ENCODE results near the gene C1QTNF8.
"Not testable (repeated sequence)": the region's sequence is repeated elsewhere in the genome, so short reads cannot be mapped to it uniquely, and the experiment has no call there.

Gene C1QTNF8

DNA sequence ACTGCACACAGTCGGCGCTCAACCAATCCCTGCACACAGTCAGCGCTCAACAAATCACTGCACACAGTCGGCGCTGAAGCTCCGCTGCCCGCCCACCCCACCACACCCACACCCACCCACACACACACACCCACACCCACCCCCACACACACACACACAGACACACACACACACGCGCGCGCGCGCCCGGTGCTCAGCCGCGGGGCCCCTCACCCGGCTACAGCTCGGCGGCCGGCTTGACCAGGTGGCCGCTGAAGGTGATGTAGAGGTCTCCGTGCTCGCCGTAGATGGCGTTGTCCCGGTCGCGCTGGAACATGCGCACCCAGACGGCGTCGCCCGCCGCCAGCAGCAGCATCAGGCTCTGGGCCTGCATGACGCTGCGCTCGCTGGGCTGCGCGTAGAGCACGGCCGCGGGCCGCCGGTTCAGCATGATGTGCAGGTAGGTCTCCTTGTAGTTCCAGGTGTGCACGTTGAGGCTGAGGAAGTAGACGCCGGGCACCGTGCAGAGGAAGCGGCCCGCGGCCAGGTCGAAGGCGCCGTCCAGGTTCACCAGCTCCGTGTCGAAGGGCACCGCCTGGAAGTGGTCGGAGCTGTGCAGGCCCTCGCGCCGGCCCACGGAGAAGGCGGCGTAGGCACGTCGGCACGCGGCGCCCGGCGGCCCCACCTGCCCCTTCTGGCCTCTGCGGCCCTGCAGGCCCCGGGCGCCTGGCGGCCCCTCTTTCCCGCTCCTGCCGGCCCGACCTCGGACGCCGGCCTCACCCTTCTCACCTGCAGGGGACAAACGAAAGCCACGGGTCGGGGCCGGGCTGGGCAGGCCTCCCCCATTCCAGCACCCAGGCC is 2.5 kb downstream of the C1QTNF8 start:
- DNase-seq (ENCODE audit: low read depth) = no peak

GRCh38 chr16:1092685-1093283 is 3.3 kb downstream of the C1QTNF8 start:
- not testable (repeated sequence) for DNase-seq (ENCODE audit: low read depth)

DNA sequence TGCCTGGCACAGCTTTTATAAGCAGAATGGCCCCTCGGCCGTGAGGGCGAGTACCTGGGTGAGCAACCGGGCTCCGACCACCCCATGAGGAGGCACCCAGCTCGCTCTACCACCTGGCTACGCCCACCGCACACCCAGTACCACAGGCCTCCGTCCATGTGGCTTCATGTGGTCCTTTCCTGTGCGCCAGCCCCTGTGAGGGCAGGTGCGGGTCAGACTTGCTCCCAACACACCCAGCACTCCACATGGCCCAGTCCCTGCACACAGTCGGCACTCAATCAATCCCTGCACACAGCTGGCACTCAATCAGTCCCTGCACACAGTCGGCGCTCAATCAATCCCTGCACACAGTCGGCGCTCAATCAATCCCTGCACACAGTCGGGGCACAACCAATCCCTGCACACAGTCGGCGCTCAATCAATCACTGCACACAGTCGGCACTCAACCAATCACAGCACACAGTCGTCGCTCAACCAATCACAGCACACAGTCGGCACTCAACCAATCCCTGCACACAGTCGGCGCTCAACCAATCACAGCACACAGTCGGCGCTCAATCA is 4.0 kb downstream of the C1QTNF8 start:
- DNase-seq (ENCODE audit: low read depth) = no peak

DNA sequence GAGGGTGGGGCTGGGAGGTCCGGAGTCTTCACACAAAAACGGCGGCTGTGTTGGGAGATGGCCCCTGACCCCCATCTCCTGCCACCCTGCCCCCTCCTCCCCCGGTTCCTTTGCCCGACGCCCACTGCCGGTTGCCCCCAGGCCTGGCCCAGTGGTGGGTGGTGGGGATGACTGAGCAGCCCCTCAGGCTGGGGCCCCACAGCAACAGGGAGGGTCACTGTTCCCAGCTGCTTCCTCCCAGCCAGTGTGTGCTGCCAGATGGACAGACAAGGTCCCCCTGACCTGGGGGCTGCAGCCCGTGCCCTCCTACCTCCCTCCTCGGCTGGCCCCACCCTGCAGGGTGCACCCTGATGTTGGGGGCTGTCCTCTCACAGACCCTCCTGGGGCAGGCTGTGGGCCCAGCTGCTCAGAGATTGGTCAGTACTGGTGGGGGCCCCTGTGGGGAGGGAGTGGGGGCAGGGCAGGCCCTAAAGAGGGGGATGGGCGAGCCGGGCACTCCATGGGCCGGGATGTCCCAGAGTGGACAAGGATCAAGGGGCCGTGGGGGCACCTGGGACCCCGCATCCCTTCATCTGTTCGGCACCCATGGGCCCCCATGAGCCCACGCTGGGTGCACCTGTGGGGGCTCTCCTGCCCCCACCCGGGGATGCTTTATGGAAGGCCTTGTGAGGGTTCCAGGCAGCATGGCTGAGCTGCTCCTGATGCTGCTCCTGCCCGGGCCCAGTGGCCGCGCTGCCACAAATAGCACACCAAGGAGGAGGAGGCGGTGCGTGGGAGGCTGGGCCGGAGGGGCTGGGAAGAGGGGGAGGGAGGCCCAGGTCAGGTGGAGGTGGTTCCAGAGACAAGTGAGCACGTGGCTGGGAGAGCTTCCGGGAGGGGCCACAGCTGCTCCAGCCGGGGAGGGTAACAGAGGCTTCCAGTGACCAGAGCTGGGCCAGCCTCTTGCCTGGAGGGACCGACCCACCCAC is 5.1 kb downstream of the C1QTNF8 start:
- DNase-seq (ENCODE audit: low read depth) = peak; percentile 22

DNA sequence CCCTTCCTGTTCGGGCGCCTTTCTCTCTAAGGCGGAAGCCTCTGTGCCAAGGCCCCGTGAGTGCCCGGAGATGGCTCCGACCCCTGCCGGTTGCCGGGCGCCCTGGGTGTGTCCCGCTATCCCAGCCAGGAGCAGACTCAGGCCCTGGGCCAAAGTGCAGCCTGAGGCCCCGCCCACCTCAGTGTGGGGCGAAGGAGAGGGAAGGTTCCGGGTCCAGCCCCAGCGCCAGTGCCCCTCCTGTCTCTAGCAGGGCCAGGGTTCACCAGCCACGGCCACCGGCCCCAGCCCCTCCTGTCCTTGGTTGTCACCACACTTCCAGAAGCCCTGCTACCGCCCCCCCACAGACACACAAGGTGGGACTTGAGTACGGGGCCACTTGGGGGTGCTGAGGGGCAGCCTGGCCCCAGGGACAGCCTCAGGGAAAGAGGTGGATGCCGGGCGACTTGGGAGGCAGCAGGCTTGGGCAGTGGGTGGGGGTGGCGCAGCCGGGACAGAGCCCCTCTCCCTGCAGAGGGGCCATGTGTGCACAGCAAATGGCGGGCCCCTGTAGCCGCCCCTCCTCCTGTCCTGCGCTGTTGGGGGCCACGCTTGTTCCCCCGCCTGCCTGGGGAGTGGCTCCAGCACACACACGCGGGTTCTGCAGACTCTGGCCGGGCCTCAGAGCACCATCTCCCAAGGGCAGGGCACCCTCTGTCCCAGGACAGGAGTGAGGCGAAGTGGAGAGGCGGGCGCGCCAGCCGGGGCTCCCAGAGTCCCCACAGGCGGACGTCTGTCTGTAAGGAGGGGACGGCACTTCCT is 6.0 kb downstream of the C1QTNF8 start:
- DNase-seq (ENCODE audit: low read depth) = no peak

- no peak for DNase-seq (ENCODE audit: low read depth)
These were observed 6.6 kb downstream of the C1QTNF8 start for GRCh38 chr16:1089439-1089821.

- no peak for DNase-seq (ENCODE audit: low read depth)
These were observed 7.5 kb downstream of the C1QTNF8 start for GRCh38 chr16:1088295-1089170.

DNA sequence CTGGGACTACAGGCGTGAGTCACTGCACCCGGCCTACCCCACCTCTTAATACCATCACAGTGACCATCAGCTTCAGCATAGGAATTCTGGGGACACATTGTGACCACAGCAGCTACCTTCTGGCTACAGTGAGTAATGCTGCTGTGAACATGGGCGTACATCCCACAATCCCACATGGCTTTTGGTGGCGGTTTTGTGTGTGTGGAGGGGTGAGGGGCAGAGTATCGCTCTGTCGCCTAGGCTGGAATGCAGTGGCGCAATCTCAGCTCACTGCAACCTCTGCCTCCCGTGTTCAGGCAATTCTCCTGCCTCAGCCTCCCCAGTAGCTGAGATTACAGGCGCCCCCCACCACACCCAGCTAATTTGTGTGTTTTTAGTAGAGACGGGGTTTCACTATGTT is 9.6 kb downstream of the C1QTNF8 start:
- not testable (repeated sequence) for DNase-seq (ENCODE audit: low read depth)

DNA sequence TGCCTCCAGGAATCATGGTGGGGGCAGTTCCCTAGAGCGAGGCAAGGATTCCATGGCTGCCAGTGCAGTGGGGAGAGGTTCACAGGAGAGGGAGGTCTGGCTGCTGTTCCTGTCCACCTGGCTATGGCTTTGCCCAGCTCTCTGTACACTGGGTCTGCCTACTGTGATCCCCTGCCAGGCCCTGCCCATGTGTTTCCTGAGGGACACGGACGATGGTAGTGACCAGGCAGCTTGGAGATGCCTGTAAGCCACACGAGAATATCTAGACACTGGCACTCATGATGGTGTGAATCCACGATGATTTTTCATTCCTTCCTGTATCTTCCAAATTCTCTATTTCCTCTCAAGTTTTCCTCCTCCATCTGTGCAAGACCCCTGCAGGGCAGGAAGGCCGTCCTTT is 11.1 kb downstream of the C1QTNF8 start:
- no peak for DNase-seq (ENCODE audit: low read depth)

- DNase-seq (ENCODE audit: low read depth) = no peak
These were observed 12.9 kb downstream of the C1QTNF8 start for GRCh38 chr16:1082952-1083675.

DNA sequence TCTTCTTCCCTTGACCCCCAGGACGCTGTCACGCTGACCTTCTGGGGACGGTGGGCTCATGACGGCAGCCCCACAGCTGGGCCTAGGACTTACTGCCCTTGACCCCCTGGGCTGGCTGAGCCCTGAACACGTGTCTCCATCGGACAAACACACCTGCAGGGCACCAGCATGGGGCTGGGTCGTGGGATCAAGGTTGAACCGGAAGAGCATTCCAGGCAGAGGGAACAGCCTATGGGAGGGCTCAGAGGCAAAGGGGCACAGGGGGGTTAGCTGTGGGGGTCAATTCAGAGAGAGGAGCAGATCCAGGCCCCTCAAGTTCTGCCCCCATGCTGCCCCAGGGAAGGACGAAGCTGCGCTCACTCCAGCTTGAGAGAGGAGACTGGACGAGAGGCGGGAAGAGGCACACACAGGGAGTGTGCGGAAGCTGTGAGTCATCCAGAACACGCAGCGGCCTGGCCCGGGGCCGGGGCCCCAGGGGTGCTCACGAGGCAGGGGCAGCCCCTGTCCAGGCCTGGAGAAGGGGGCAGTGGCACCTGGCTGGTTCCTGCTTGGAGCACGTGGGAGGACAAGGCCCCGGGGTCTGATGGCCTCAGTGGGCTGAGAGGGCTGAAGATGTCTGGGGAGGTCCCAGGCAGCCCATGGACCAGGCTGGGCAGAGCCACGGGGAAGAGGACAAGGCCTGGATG is 13.6 kb downstream of the C1QTNF8 start:
- no peak for DNase-seq (ENCODE audit: low read depth)

- no peak for DNase-seq (ENCODE audit: low read depth)
These were observed 14.2 kb downstream of the C1QTNF8 start for GRCh38 chr16:1081734-1082265.

DNA sequence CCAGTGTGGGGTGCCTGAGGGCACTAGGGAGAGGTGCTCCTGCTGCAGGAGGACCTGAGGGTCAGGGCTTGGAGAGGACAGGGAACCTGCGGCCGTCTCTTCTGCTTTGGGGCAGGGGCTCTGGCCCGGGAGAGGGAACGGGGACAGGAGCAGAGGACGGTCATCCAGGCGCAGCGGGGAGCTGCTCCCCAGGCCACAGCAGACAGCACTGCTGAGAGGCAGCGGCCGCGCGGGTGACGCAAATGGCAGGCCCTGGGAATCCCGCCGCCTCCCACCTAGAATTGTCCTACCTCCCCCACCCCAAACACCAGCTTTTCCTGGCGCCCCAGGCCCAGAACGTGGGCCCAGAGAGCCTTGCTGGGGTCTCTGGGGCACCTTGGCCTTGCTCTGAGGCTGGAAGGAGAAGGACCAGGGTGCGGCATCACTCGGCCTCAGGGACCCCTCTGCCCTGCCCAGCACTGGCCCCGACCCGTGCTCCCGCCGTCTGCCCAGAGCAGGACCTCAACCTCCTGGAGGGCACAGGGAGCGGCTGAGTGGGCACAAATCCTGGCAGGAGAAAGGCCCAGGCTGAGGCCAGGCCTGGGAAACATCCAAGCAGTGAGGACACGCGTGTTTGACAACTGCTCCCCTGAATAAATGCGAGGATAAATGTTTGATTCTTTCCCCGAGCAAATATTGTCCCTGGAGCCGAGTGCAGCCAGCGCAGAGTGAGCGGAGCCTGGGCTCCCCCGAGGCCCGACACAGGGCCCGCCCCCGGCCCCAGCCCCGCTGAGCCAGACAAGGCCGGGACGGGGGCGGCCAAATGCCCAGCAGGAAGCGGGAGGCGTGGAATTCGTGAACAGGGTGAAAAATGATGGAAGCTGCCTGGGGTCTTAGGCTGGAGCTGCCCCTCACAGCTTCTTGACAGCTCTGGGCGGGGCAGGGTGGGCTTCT is 15.0 kb downstream of the C1QTNF8 start:
- no peak for DNase-seq (ENCODE audit: low read depth)

DNA sequence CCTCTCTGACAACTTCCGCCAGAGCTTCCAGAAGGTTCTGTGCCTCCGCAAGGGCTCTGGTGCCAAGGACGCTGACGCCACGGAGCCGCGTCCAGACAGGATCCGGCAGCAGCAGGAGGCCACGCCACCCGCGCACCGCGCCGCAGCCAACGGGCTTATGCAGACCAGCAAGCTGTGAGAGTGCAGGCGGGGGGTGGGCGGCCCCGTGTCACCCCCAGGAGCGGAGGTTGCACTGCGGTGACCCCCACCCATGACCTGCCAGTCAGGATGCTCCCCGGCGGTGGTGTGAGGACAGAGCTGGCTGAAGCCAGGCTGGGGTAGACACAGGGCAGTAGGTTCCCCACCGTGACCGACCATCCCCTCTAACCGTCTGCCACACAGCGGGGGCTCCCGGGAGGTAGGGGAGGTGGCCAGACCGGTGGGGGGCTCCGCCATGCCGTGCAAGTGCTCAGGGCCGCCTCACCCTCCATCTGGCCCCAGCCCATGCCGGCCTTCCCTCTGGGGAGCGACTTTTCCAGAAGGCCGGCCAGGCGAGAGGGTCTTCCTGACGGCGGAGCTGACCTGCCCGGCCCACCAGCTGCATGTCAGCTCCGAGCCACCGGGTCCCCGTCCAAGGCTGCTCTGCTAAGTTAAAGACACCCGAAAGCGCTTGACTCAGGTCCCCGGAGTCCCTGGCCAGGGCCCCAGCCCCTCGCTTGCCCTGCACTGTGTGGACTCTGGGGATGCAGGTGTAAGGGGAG is 16.1 kb downstream of the C1QTNF8 start:
- DNase-seq (ENCODE audit: low read depth) = no peak

DNA sequence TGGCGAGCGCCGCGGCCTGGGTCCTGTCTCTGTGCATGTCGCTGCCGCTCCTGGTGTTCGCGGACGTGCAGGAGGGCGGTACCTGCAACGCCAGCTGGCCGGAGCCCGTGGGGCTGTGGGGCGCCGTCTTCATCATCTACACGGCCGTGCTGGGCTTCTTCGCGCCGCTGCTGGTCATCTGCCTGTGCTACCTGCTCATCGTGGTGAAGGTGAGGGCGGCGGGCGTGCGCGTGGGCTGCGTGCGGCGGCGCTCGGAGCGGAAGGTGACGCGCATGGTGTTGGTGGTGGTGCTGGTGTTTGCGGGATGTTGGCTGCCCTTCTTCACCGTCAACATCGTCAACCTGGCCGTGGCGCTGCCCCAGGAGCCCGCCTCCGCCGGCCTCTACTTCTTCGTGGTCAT is 16.7 kb downstream of the C1QTNF8 start:
- DNase-seq (ENCODE audit: low read depth) = no peak

- no peak for DNase-seq (ENCODE audit: low read depth)
These were observed 17.4 kb downstream of the C1QTNF8 start for GRCh38 chr16:1078579-1079021.
